NCI-H187 (cell line): ENCODE results near the gene TMED1.
A peak's percentile ranks its signal among the peaks of the same experiment; 100 is the strongest.
"Not testable (repeated sequence)": the region's sequence is repeated elsewhere in the genome, so short reads cannot be mapped to it uniquely, and the experiment has no call there.

ENCODE experiments used
- DNase-seq, 2 experiments: peaks; one replicate each; lab custom pipeline; 2025; lab: John Stamatoyannopoulos, UW

Gene TMED1

GRCh38 chr19:10835754-10836478 is at the start of gene TMED1:
TMED1 (minus strand) TSS chr19:10836212; CDS start chr19:10836191, 21 bp downstream.
- DNase-seq, result peak; percentile 83 to 98

GRCh38 chr19:10885201-10886169 is 49.5 kb upstream of the TMED1 start:
- DNase-seq, result no peak

GRCh38 chr19:10884274-10884673 is 48.3 kb upstream of the TMED1 start:
- no peak for DNase-seq

- no peak for DNase-seq
Observed at GRCh38 chr19:10882108-10882457, 46.1 kb upstream of the TMED1 start.

GRCh38 chr19:10881403-10882107 is 45.5 kb upstream of the TMED1 start:
- no peak for DNase-seq

- DNase-seq, result no peak
Observed at GRCh38 chr19:10878253-10878652, 42.2 kb upstream of the TMED1 start.

GRCh38 chr19:10877608-10878007 is 41.6 kb upstream of the TMED1 start:
- not testable (repeated sequence) for DNase-seq

GRCh38 chr19:10876459-10877240 is 40.6 kb upstream of the TMED1 start:
- DNase-seq, result no peak

- DNase-seq, result no peak
Observed at GRCh38 chr19:10874024-10874423, 38.0 kb upstream of the TMED1 start.

- DNase-seq, result no peak
Observed at GRCh38 chr19:10872546-10873107, 36.6 kb upstream of the TMED1 start.

GRCh38 chr19:10871711-10872545 is 35.9 kb upstream of the TMED1 start:
- DNase-seq, result no peak

- peak; percentile 90 to 92 for DNase-seq
Observed at GRCh38 chr19:10870955-10871603, 35.1 kb upstream of the TMED1 start, which contains the start of gene CARM1. CARM1 (plus strand) TSS chr19:10871553; CDS start chr19:10871703, 150 bp downstream.

GRCh38 chr19:10870501-10870954 is 34.5 kb upstream of the TMED1 start:
- DNase-seq, result no peak

GRCh38 chr19:10869872-10870311 is 33.9 kb upstream of the TMED1 start:
- not testable (repeated sequence) for DNase-seq

GRCh38 chr19:10868872-10869547 is 33.0 kb upstream of the TMED1 start:
- DNase-seq, result no peak

GRCh38 chr19:10866495-10866894 is 30.5 kb upstream of the TMED1 start:
- no peak for DNase-seq

- peak; percentile 21 to 49 for DNase-seq
Observed at GRCh38 chr19:10864538-10864899, 28.5 kb upstream of the TMED1 start.

- DNase-seq, result no peak
Observed at GRCh38 chr19:10863107-10863717, 27.2 kb upstream of the TMED1 start.
